Mesendoderm (in vitro differentiated cells): ENCODE data around the gene FNDC3B.

Source experiments
- DNase-seq: peaks from one replicate; pipeline ENCODE4 v3.0.0; 2013
- H2AK5ac ChIP-seq: 2 replicates; pipeline ENCODE4 v1.6.1; 2013; ENCODE audit warnings: low read length, inconsistent platforms
- H2BK120ac ChIP-seq: 2 replicates; pipeline ENCODE4 v1.6.1; 2013; ENCODE audit warnings: low read depth, mild to moderate bottlenecking, low read length, moderate library complexity, mixed read lengths
- H2BK15ac ChIP-seq: replicated peaks from 2 replicates; pipeline ENCODE4 v1.6.1; 2013; ENCODE audit warnings: low read depth, mild to moderate bottlenecking, moderate library complexity
- H2BK5ac ChIP-seq: 2 replicates; pipeline ENCODE4 v1.6.1; 2013; ENCODE audit warnings: low read length, inconsistent platforms
- H3K18ac ChIP-seq: 2 replicates; pipeline ENCODE4 v1.6.1; 2013; ENCODE audit warnings: mild to moderate bottlenecking, low read length, mixed read lengths
- H3K23ac ChIP-seq: one replicate; pipeline ENCODE4 v1.6.1; 2013; ENCODE audit warnings: low read length
- H3K27ac ChIP-seq: 2 replicates; pipeline ENCODE4 v1.5.1; 2013; ENCODE audit warnings: low read depth, mild to moderate bottlenecking, inconsistent platforms, low read length, moderate library complexity
- H3K27me3 ChIP-seq: 2 replicates; pipeline ENCODE4 v1.6.1; 2013; ENCODE audit warnings: low read length, control low read depth, mild to moderate bottlenecking, inconsistent platforms; ENCODE audit not compliant: insufficient read depth, poor library complexity
- H3K36me3 ChIP-seq: 2 replicates; pipeline ENCODE4 v1.6.1; 2013; ENCODE audit warnings: low read length, inconsistent platforms; ENCODE audit not compliant: control insufficient read depth, insufficient read depth
- H3K4ac ChIP-seq: one replicate; pipeline ENCODE4 v1.6.1; 2013; ENCODE audit warnings: low read depth, mild to moderate bottlenecking, low read length, moderate library complexity
- H3K4me1 ChIP-seq: 2 replicates; pipeline ENCODE4 v1.6.1; 2013; ENCODE audit warnings: low read depth, low read length, inconsistent platforms; ENCODE audit not compliant: control insufficient read depth
- H3K4me2 ChIP-seq: 2 replicates; pipeline ENCODE4 v1.6.1; 2013; ENCODE audit warnings: low read length
- H3K4me3 ChIP-seq: 2 replicates; pipeline ENCODE4 v1.5.1; 2013; ENCODE audit warnings: mild to moderate bottlenecking, low read length
- H3K56ac ChIP-seq: one replicate; pipeline ENCODE4 v1.6.1; 2013; ENCODE audit warnings: low read length
- H3K79me1 ChIP-seq: 2 replicates; pipeline ENCODE4 v1.6.1; 2013; ENCODE audit warnings: low read length, inconsistent platforms
- H3K79me2 ChIP-seq: 2 replicates; pipeline ENCODE4 v1.6.1; 2013; ENCODE audit warnings: mild to moderate bottlenecking, low read length; ENCODE audit not compliant: control insufficient read depth, insufficient read depth
- H3K9ac ChIP-seq: 2 replicates; pipeline ENCODE4 v1.6.1; 2013; ENCODE audit warnings: low read length, inconsistent platforms
- H4K5ac ChIP-seq: one replicate; pipeline ENCODE4 v1.6.1; 2013; ENCODE audit warnings: low read length
- H4K8ac ChIP-seq: one replicate; pipeline ENCODE4 v1.6.1; 2013; ENCODE audit warnings: low read depth, mild to moderate bottlenecking, control low read depth, low read length, moderate library complexity
- WGBS: extraction: QIAGEN DNeasy Blood & Tissue Kit; methylation state at CpG from one replicate; pipeline ENCODE4 v1.1.7; 2013; ENCODE audit warnings: low lambda C conversion rate, missing lambda C conversion rate; ENCODE audit not compliant: insufficient coverage; ENCODE audit errors: extremely low coverage; 5-methylcytosine and 5-hydroxymethylcytosine counted together

FNDC3B gene

DNA sequence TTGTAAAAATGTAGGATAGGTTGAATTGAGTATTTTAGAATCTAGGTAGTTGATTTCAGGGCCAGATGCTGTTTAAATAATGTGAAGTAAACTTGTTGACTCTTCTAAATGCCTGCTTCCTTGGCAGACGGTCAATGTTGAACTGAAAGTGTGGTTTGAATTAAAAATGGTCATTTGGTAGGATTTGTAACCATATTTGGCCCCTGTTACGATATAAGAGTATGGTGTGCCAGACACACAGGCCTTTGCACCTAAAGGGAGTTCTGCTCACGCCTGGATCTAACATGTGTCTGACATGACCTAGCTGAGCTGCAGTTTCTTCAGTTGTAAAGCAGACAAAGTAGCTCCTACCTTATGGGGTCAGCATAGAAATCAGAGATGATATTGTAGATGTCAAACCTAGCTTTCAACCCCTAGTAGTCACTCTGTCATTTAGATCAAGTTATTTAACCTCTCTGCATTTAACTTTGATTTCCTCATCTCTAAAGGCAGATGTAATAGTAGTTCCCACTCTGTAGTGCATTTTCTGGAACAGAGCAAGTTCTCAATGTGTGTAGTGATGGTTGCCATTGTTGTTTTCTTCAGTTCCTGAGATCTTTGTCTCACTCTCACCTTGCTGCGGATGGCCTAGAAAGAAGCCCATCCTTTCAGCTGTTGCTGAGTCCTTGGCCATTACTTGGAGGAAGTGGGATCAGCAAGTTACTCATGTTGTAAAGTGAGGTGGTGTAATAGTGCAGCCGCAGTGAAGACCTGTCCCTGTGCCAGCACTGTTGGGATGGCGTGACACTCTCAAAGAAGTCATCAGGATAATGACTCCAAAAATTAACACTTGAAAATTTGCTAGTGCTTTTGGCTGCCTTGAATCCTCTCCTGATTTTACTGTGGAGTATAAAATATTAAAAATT is 318.7 kb downstream of the FNDC3B start:
- Histone ChIP-seq H3K79me2 (no peaks in the 10 kb centered on the region), H3K18ac (no peak overlapping the region), H2AK5ac (no peak overlapping the region), H2BK15ac (no peak overlapping the region), H3K23ac (no peak overlapping the region), H3K4me3 (no peak overlapping the region), H3K79me1 (no peaks in the 10 kb centered on the region), H2BK120ac (no peak overlapping the region), H3K56ac (no peak overlapping the region), H2BK5ac (no peak overlapping the region), H4K5ac (no peak overlapping the region), H3K4me2 (no peak overlapping the region), H3K36me3 (peaks cover 2% of the 10 kb centered on the region), H3K27ac (no peak overlapping the region), H3K27me3 (no peaks in the 10 kb centered on the region), H3K9ac (no peak overlapping the region), H3K4ac (no peak overlapping the region), H4K8ac (no peak overlapping the region), H3K4me1 (no peaks in the 10 kb centered on the region)
- DNase-seq, result no peak
- WGBS, result no CpG with 5 or more reads among the region's 6 CpGs

DNA sequence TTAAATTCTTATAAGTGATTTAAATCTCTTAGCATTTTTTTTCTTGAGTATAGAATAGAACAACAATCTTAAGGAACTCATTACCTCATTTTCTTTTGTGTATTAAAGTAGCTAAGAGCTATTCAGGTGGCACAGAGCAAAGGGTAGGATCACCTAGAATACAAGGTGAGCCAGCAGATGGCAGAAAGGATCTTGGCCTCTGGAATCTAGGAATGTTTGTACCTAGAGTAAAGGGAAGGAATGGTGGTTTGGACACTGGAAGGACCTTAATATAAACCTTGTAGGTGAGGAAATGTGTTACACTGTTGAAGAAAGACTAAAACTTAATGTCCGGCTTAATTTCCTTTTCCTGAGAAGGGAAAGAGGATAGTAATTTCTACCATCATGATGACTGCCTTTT is 319.9 kb downstream of the FNDC3B start:
- H3K18ac ChIP-seq, result no peak overlapping the region
- no peaks in the 10 kb centered on the region for H3K4me1 ChIP-seq
- H2AK5ac ChIP-seq, result no peak overlapping the region
- no peak overlapping the region for H3K27ac ChIP-seq
- no peak overlapping the region for H2BK120ac ChIP-seq
- no peaks in the 10 kb centered on the region for H3K27me3 ChIP-seq
- H3K4ac ChIP-seq, result no peak overlapping the region
- WGBS, result no CpG with 5 or more reads among the region's 1 CpG
- peaks cover 2% of the 10 kb centered on the region for H3K36me3 ChIP-seq
- H4K8ac ChIP-seq, result no peak overlapping the region
- no peaks in the 10 kb centered on the region for H3K79me2 ChIP-seq
- no peak overlapping the region for H3K4me3 ChIP-seq
- H3K56ac ChIP-seq, result no peak overlapping the region
- H2BK15ac ChIP-seq, result no peak overlapping the region
- H3K23ac ChIP-seq, result no peak overlapping the region
- no peaks in the 10 kb centered on the region for H3K79me1 ChIP-seq
- DNase-seq, result no peak
- no peak overlapping the region for H4K5ac ChIP-seq
- no peak overlapping the region for H3K4me2 ChIP-seq
- no peak overlapping the region for H3K9ac ChIP-seq
- no peak overlapping the region for H2BK5ac ChIP-seq

DNA sequence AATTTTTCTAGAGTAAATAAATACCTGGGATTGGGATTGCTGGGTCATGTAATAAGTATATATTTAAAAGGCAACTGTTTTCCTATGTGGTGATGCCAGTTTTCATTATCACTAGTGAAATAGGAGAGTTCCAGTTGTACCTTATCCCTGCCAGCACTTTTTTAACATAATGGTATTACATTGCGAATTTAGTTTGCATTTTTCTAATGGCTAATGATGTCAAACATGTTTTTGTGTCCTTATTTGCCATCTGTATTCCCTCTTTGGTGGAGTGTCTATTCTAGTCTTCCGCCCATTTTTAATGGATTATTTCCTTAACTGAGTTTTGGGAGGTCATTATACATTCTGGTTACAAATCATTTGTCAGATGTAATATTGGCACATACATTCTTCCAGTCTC is 320.6 kb downstream of the FNDC3B start:
- peaks cover 2% of the 10 kb centered on the region for H3K36me3 ChIP-seq
- H3K18ac ChIP-seq, result no peak overlapping the region
- H2AK5ac ChIP-seq, result no peak overlapping the region
- no peak overlapping the region for H3K27ac ChIP-seq
- H4K5ac ChIP-seq, result no peak overlapping the region
- no peak overlapping the region for H2BK120ac ChIP-seq
- no peaks in the 10 kb centered on the region for H3K79me1 ChIP-seq
- WGBS, result no CpG with 5 or more reads among the region's 2 CpGs
- H3K4me1 ChIP-seq, result no peaks in the 10 kb centered on the region
- no peak overlapping the region for H3K4me2 ChIP-seq
- no peak for DNase-seq
- no peak overlapping the region for H3K4me3 ChIP-seq
- H2BK5ac ChIP-seq, result no peak overlapping the region
- no peak overlapping the region for H3K23ac ChIP-seq
- H4K8ac ChIP-seq, result no peak overlapping the region
- H3K27me3 ChIP-seq, result no peaks in the 10 kb centered on the region
- H3K79me2 ChIP-seq, result no peaks in the 10 kb centered on the region
- no peak overlapping the region for H2BK15ac ChIP-seq
- no peak overlapping the region for H3K4ac ChIP-seq
- H3K9ac ChIP-seq, result no peak overlapping the region
- no peak overlapping the region for H3K56ac ChIP-seq

DNA sequence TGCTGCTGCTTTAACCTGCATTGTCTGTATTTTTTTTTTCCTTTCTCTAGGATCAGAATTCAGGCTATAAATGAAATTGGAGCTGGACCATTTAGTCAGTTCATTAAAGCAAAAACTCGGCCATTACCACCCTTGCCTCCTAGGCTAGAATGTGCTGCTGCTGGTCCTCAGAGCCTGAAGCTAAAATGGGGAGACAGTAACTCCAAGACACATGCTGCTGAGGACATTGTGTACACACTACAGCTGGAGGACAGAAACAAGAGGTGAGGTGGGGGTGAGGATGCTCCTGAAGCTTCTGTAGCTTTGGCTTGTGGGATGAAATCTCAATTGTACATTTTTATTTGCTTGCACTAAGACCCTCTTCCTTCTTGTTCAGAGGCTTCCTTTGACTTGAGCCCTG is 323.2 kb downstream of the FNDC3B start:
- no peaks in the 10 kb centered on the region for H3K4me1 ChIP-seq
- peaks cover 2% of the 10 kb centered on the region for H3K36me3 ChIP-seq
- no peak overlapping the region for H4K5ac ChIP-seq
- no peak overlapping the region for H2BK15ac ChIP-seq
- H3K79me2 ChIP-seq, result no peaks in the 10 kb centered on the region
- no peak overlapping the region for H3K23ac ChIP-seq
- no peak overlapping the region for H3K18ac ChIP-seq
- H3K27ac ChIP-seq, result no peak overlapping the region
- DNase-seq, result no peak
- no peak overlapping the region for H3K4me2 ChIP-seq
- H3K79me1 ChIP-seq, result no peaks in the 10 kb centered on the region
- H3K56ac ChIP-seq, result no peak overlapping the region
- H2BK120ac ChIP-seq, result no peak overlapping the region
- H4K8ac ChIP-seq, result no peak overlapping the region
- no peak overlapping the region for H3K4ac ChIP-seq
- no peak overlapping the region for H2BK5ac ChIP-seq
- H3K27me3 ChIP-seq, result no peaks in the 10 kb centered on the region
- H3K9ac ChIP-seq, result no peak overlapping the region
- WGBS, result no CpG with 5 or more reads among the region's 1 CpG
- H2AK5ac ChIP-seq, result no peak overlapping the region
- no peak overlapping the region for H3K4me3 ChIP-seq

DNA sequence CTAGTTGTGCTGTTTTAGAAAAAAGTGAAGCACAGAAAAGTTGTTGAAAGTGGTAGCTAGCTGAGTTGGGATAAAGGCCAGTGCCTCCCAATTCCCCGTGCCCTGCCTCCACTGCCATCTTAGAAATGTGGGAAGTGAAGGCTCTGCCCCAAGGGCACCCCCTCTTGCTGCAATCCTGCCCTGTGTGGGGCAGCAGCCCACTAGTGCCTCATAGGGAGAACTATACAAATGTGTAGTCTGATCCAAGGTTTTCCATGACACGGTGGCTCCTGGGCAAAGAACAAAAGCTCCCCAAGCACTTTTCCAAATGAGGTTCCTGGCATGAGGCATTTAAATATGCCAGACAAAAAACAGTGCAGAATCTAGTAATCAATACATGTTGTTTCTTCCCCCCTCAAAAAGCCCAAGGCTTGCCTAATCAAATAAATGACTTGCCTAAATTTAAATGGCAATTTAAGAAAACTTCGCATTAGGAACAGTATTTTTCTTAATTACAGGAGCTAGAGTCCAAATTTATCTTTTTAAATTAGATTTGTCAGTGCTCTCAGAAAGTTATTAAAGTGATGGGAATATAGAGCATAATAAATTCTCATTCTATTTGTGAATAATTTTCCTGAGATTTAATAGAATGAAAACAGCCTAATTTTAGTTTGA is 325.1 kb downstream of the FNDC3B start:
- H3K9ac ChIP-seq, result no peak overlapping the region
- no peak overlapping the region for H3K4ac ChIP-seq
- no peak overlapping the region for H4K5ac ChIP-seq
- H3K27ac ChIP-seq, result no peak overlapping the region
- no peak overlapping the region for H3K18ac ChIP-seq
- no peaks in the 10 kb centered on the region for H3K79me2 ChIP-seq
- no peak overlapping the region for H2AK5ac ChIP-seq
- no peak overlapping the region for H3K56ac ChIP-seq
- no peak overlapping the region for H2BK120ac ChIP-seq
- WGBS, result no CpG with 5 or more reads among the region's 3 CpGs
- no peaks in the 10 kb centered on the region for H3K4me1 ChIP-seq
- H3K36me3 ChIP-seq, result peaks cover 2% of the 10 kb centered on the region
- no peak overlapping the region for H2BK5ac ChIP-seq
- no peaks in the 10 kb centered on the region for H3K27me3 ChIP-seq
- H3K79me1 ChIP-seq, result no peaks in the 10 kb centered on the region
- H3K4me2 ChIP-seq, result no peak overlapping the region
- no peak overlapping the region for H4K8ac ChIP-seq
- no peak for DNase-seq
- no peak overlapping the region for H3K23ac ChIP-seq
- no peak overlapping the region for H2BK15ac ChIP-seq
- no peak overlapping the region for H3K4me3 ChIP-seq
